Smooth muscle cell of the brain vasculature (primary cell): Measurements from ENCODE around the gene PLPPR5.
"Not testable (repeated sequence)": the region's sequence is repeated elsewhere in the genome, so short reads cannot be mapped to it uniquely, and the experiment has no call there.

Experiments used
- DNase-seq: peaks from one replicate; pipeline ENCODE4 v3.0.0-alpha.2; 2012; ENCODE audit warnings: low read depth, low spot score

Gene PLPPR5, protein sequence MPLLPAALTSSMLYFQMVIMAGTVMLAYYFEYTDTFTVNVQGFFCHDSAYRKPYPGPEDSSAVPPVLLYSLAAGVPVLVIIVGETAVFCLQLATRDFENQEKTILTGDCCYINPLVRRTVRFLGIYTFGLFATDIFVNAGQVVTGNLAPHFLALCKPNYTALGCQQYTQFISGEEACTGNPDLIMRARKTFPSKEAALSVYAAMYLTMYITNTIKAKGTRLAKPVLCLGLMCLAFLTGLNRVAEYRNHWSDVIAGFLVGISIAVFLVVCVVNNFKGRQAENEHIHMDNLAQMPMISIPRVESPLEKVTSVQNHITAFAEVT

DNA sequence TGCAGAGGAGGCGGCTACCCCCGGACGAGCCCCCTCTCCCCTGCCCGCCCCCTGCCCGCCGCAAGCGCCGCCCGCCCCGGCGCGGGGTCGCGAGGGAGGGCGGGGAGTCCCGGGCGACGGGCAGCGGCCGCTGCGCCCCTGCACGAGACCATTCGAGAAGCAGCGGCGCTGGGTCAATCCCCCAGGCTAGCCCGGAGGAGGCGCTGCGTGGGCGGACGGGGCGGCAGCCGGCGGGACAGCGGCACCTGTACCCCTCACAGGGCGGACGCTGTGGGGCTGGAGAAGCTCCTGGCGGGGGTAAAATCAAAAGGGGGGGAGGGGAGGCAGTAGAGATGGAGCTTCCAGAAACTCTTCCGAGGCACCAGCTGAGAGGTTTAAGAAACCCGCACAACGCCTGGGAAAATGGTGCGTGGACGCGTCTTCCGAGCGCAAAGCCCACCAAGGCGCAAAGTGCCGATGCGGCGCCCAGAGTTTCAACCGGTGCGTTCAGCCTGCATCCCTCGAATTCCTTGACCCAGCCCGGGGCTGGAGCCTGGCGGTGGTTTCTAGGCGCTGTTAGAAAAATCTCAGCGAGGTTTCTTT lies at the start of gene PLPPR5:
PLPPR5 (minus strand) TSS at position 1 of the 582 bp plus-strand sequence. CDS start 190 bp downstream, outside the sequence.
- DNase-seq, result no peak

DNA sequence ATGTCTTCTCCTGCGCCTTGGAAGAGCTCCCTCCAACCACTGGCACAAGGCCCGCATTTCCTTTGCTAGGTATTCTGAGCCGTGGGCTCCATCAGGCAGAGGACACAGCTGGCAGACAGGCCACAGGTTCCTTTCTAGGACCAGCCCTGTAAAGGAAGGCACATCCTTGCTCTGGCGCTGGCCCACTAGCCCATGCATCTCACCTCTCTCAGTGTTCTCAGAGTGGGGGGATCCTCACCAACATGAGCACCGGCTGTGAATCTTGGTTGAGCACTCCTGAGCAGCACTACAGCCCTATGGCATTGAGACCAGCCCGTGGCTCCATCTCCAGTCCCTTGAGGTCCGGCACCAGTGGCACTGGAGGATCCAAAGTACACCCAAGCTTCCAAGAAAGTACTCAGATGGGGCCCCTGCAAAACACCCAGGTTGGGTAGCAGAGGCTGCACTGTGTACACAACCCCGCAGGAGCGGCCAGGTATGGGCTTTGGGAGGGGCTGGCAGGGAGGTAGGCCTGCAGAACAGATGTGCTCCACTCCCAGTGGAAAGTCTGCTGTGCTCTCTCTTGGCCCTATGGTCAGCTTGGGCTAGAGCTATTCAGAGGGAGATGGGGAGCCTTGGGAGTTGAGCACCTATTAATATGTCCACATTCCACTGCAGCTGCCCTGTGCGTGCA lies 47.1 kb upstream of the PLPPR5 start:
- DNase-seq, result no peak

DNA sequence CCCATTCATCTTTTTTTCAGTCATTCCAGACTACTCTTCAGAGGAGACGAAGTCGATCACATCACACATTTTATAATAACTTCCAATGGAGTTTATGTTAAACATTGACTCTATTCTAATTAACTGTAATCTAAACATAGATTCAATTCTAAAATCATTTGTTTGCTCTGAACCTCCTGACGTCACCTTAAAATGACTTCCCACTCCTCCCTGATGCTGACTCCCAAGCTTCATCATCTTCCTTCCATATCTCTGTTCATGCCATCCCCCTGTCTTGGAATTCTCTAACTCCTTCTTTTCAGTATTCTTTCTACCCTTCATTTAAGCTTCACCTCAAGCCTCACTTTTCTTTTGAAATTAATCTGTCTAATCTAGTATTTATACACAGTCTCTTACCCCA lies 45.1 kb upstream of the PLPPR5 start:
- DNase-seq, result no peak

DNA sequence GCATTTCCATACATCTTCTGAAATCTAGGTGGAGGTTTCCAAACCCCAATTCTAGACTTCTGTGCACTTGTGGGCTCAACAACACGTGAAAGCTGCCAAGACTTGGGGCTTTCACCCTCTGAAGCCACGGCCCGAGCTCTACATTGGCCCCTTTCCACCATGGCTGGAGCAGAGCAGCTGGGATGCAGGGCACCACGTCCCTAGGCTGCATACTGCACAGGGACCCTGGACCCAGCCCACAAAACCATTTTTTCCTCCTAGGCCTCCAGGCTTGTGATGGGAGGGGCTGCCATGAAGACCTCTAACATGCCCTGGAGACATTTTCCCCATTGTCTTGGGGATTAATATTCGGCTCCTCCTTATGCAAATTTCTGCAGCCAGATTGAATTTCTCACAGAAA lies 32.1 kb upstream of the PLPPR5 start:
- DNase-seq, result not testable (repeated sequence)

DNA sequence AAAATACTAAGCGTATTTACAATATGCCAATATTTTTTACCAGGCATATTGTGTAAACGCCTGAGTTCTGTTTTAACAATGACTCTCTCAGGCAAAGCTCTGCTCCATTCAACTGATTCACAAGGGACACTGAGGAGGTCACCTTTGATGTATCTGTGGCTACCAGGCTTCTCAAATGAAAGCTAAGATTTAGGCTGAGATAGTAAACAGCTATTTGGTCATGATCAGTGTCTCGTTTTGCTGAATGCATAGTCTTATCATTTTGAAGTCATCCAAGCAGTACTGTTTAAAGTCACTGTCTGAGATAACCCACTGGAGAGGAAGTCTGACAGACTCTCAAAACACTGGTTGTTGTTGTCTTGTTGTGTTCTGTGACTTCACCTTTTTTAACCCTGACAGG lies 13.7 kb upstream of the PLPPR5 start:
- DNase-seq, result no peak

DNA sequence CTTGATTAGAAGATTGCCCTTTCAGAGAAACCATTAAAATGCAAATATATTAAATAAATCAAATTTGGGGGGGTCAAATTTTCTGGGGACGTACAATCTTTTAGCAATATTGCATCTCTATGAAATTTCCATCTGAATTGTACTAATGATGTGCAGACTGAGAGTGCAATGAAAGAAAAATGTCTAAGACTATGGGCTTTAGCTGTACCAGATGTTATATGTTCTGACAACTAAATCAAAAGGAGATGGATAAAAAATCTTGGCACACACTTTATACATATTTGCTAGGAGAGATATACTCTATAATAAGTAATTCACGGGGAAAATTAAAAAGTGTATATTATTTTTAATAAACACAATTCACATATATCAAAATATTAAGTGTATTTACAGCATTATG lies 13.0 kb upstream of the PLPPR5 start:
- DNase-seq, result no peak

DNA sequence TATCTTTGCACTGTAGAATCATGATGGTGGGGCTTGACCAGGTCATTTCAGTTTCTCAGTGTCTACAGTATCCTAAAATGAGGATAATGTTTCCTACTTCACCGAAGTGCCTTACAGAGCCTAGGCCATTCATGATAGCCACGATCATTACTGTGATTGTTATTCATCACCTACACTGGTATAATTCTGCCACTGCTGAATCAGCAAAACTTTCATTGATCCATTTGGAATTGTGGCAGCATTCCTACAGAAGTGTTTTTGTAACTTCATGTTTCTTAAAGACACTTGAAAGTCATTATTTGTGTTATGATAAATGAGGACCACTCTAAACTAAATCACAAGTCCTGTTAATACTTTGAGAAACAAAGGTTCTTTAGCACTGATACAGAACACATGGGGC lies 6.0 kb upstream of the PLPPR5 start:
- no peak for DNase-seq

DNA sequence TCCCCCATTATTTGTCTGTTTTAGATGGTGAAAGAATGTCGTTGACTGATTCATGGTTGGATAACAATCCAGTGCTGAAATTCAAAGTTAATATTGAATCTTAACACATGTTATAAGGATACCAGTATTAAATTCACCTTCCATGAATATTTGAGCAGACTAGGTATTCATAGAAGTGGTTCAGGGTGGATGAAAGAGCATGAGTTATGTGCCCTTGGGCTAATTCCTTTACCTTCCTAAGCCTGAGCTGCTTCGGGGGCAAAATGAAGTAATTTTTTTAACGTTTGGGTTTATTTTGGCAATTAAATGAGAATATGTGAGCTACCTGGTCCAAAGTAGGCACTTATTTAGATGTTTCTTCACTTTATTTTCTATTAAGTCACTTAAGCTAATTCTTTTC lies 2.7 kb upstream of the PLPPR5 start:
- no peak for DNase-seq

DNA sequence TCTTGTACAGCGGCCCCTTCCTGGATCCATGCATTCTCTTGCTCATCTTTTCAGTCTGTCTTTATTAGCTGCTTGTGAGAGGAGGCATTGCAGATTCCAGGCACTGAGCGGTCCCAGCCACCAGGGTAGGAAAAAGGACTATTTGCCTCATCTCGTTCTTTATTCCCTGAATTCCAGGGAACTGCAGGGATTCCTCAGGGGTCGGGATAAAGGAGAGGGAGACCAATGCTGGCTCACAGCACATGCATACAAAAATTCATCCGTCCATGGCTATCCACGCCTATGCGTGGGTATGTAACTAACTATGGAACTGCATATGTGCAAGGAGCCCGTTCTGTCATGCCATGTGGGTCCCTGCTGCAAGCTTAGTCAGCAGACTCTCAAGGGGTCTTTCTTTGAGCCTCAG lies 879 bp upstream of the PLPPR5 start:
- no peak for DNase-seq

DNA sequence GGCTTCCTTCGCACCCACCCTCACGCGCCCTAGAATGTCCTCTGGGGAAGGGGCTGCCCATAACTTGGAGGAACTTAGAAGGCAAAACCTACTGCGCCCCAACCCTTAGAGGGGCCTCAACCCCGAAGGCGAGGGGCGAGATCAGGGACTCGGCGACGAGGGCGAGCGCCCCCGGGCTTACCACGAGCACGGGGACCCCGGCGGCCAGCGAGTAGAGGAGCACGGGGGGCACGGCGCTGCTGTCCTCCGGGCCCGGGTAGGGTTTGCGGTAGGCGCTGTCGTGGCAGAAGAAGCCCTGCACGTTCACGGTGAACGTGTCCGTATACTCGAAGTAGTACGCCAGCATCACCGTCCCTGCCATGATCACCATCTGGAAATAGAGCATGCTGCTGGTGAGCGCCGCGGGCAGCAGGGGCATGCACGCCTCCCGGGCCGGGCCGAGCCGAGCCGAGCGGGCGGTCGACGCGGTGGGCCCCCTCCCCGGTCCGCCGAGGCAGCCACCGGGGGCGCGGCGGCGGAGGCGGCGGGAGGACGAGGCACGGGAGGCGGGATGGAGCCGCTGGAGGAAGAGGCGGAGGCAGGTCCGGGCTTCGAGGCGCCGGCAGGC lies 304 bp downstream of the PLPPR5 start:
- DNase-seq, result no peak

DNA sequence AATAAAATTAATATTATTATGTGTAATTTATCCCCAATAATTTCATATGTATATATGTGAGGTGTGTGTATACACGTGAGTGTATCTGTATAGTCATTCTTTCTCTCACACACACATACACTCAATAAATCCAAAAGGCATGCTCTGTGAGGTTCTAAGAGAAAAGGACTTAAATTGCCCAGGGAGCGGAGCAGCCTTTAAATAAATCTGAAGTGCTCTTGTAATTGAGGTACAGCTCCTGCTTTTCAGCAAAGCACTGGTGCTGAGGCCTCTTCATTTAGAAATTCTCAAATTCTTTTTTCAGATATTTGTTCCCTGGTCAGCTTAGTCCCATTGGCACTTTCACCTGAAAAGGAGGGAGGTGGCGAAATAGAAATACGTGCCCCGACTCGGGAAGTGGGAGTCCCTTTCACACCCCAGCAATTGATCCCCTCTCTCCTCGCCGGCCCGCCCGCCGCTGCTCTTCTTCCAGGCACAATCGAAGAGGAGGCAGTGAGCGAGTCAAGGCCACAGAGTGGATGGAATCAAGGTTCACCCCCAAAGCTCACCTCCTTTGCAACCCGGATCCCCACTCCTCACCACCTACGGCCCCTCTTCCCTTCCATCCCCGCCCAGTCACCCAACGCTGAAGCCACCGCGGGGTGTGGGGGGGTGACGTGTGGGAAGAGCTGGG lies 944 bp downstream of the PLPPR5 start:
- no peak for DNase-seq

DNA sequence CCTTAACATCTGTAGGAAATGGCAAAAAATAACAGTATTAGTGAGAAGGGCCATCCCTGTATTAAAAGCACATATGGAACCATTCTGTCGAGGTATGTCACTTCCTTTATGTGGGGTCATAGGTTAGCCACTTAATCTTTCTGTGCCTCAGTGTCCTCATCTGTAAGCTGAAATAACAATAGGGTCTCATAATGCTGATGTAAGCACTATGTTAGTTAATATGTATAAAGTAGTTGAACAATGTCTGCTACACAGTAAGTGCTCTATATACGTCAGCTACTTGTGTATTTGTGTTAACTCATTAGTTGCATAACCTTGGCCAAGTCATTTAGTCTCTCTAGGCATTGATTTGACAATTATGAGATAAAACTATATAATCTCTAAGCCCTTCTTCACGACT lies 11.8 kb downstream of the PLPPR5 start:
- DNase-seq, result no peak

DNA sequence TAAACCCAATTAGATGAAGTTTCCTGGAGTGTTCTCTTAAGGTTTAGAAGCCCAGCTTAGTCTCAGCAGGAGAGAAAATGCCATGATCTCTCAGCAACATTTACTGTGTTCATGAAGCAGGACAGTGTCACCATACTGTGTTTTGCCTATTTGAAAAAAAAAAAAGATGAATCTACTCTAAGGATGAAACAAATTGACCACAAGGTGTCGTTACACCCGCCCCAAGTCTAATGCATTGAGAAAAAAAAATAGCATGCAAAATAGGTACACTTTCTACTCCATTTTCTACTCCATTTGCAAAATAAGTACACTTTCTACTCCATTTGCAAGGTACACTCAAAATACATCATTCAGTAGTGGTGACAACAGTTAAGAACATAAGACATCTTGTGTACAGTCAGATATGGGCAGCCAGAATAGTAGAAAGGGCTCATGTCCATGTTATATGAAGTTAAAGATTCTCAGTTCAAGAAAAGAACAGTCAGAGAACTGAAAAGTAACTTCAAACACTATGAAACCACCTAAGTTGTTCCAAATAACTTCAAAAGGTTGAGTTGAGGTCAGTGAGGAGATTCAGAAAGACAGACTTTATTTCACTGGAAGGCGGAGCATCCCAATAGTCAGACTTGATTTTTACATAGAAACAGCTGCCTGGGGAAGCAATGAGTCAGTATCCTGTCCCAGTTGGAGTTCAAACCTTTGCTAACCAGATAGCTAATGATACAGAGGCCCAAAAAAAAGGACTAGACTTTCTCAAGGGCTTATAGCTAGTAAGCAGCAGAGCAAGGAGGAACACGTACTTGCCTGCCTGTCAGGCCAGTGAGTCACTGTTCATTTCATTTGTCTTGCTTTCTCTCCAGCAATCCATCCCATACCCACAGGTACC lies 13.3 kb downstream of the PLPPR5 start:
- peak; percentile 75 for DNase-seq

DNA sequence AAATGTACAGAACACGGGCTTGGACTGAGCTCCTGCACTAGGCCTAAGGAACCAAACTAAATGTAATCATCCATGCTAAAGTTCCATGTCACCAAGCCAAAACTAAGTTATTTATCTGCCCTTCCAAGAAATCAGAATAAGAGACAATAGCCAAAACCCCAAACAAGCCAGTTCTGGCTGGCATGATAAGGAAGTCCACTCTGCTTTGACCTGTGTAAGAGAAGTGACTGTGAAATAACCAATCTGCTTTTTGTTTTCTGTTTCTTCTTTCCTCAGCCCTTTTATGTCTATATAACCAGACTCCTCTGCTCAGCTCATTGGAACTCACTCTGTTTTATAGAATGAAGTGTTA lies 15.1 kb downstream of the PLPPR5 start:
- no peak for DNase-seq

DNA sequence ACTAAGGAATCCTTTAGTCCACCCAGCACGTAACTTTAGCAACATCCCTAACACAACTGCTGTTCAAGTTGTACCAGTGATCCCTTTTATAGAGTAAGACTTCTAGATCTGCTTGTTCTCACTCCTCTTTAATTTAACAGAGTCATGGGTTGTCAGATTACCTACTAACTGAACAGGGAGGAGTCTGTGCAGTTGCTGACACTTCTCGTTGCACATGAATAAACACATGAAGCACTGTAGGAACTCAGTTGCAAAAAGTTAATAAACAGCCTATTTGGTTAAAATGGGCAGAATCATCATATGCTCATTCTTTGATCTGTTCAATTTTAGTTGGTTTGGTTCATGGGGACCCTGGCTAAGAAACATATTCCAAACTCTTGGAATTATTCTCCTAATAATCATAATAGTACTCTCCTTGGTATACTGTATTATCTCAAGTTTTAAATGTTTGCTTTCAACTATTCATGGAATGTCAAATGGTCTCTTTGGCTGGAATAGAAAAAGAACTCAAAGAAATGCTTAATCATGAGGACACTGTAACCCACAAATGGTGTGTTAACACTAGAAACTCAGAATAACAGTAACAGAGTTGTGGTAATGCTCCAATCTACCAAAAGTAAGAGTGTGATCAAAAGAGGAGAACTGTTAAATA lies 15.6 kb downstream of the PLPPR5 start:
- no peak for DNase-seq

DNA sequence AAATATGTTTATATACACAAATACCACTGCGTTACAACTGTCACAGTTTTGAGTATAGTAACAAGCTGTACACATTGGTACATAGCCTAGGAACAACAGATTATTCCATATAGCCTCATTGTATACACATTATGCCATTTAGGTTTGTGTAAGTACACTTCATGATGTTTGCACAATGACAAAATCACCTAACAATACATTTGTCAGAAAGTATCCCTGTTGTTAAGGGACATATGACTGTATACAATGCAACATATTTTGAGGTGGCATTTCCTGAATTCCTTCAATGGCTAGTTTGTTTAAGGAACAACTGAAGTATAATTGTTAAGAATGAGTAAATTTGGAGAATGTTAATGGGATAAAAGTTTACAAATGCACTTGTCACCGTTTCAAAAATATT lies 19.0 kb downstream of the PLPPR5 start:
- DNase-seq, result no peak

DNA sequence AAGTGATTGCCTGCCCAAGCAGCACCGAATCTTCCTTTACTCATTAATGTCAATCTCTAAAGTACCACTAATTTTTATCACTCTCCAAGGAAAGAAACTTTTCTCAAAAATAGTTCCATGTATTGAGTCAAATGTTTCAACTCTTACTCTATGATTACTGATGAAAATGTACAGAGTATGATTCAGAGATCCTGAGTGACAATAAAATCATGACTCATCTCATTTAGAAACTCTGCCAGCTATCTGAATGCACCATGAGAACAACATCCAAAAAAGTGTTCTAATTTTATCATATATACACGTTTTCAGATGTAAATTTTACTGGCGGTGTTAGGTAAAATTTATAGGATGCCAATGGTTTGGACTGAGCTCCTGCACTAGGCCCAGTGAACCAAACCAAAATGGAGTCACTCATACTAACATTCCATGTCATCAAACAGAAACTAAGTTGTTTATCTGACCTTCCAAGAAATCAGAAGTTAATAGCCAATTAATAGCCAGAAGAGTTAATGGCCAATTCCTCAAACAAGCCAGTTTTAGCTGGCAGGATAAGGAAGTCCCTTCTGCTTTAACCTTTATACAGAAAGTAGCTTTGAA lies 22.6 kb downstream of the PLPPR5 start:
- no peak for DNase-seq

DNA sequence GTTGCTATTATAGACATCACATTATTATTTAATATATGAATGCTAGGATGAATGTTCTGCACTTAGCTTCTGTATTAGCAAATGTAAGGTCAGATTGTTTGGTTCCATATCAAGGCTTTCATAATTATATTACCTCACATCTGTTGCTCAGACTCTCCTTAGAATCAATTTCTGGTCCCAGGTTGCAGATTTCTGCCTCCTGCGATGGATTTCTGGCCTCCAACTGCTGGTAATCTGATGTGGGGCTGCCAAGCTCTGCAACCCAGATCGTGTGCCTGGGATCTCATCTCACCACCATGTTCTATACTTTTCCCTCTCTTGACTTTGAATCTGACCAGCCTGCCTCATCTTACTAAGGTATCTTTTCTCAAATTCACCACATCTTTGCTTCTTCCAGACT lies 25.2 kb downstream of the PLPPR5 start:
- DNase-seq, result no peak

DNA sequence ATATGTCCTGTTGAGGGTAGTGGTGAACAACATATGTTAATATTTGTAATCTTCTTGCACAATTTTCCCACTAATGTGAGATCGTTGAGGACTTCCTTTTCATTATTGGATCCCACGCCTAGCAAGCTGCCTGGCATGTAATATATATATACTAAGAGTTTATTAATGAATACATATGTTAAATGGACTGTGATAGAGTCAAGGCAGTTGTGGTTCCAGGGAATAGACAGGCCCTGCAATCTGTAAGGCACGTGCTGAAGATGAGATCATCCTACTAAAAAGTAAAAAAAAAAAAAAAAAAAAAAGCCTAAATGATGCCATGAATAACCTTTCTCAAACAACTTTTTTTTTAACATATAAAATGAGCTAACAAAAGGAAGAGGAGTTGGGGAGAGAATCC lies 28.9 kb downstream of the PLPPR5 start:
- DNase-seq, result no peak

DNA sequence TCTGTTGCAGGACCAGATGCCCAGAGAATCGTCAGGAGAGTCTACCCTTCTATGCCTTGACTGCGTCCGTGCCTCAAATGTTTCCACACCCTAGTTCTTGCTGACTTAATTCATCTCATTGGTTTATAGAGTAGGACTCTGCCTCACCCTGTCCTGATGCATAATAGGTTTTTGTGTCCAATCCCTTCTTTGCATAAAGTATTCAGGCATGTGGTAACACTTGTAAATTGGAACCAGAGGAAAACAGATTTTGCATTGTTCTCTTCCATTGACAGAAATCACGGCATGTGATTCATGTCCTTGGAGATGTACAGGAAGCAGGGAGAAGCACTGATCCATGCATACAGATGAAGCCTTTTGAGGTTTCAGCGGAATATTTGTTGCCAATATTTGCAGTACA lies 29.5 kb downstream of the PLPPR5 start:
- no peak for DNase-seq
